OCI-LY1 (cell line): Measurements from ENCODE around the gene MYMX.

Source experiments
- H2AFZ ChIP-seq: fragments of 200-600 bp; sonication (generic), shearing (Covaris generic); 2 replicates; pipeline ENCODE4 v1.6.0; 2014; ENCODE audit warnings: antibody characterized with exemption, mild to moderate bottlenecking, low read length
- H3F3A ChIP-seq: fragments of 200-600 bp; sonication (generic), shearing (Covaris generic); 2 replicates; pipeline ENCODE4 v1.6.0; 2014; ENCODE audit warnings: mild to moderate bottlenecking, antibody characterized with exemption, low read length, moderate library complexity; ENCODE audit not compliant: insufficient read depth
- H3K27ac ChIP-seq: fragments of 200-600 bp; sonication (generic); 2 replicates; pipeline ENCODE4 v1.5.1; 2014; ENCODE audit warnings: low read length, mixed run types, mild to moderate bottlenecking, low read depth; ENCODE audit not compliant: poor library complexity, severe bottlenecking
- H3K27me3 ChIP-seq: fragments of 200-600 bp; sonication (generic); 2 replicates; pipeline ENCODE4 v1.6.0; 2014; ENCODE audit warnings: antibody characterized with exemption, mild to moderate bottlenecking, low read length, moderate library complexity; ENCODE audit not compliant: insufficient read depth
- H3K36me3 ChIP-seq: fragments of 200-600 bp; sonication (generic); 2 replicates; pipeline ENCODE4 v1.6.1; 2014; ENCODE audit warnings: mild to moderate bottlenecking, antibody characterized with exemption, low read length, moderate library complexity, mixed read lengths; ENCODE audit not compliant: insufficient read depth
- H3K4me1 ChIP-seq: fragments of 200-600 bp; sonication (generic); 2 replicates; pipeline ENCODE4 v1.5.1; 2014; ENCODE audit warnings: mild to moderate bottlenecking, low read length, moderate library complexity; ENCODE audit not compliant: insufficient read depth, severe bottlenecking
- H3K4me2 ChIP-seq: fragments of 200-600 bp; sonication (generic), shearing (Covaris generic); 2 replicates; pipeline ENCODE4 v1.6.1; 2014; ENCODE audit warnings: low read length
- H3K4me3 ChIP-seq: fragments of 200-600 bp; sonication (generic); 2 replicates; pipeline ENCODE4 v1.5.1; 2014; ENCODE audit warnings: low read length, low read depth, mild to moderate bottlenecking, mixed read lengths; ENCODE audit not compliant: poor library complexity, severe bottlenecking
- H3K79me2 ChIP-seq: fragments of 200-600 bp; shearing (Covaris generic); 2 replicates; pipeline ENCODE4 v1.6.1; 2016; ENCODE audit warnings: mixed run types, low read length, mixed read lengths; ENCODE audit not compliant: insufficient read depth
- H3K9ac ChIP-seq: fragments of 200-600 bp; sonication (generic), shearing (Covaris generic); 2 replicates; pipeline ENCODE4 v1.6.1; 2014; ENCODE audit warnings: mild to moderate bottlenecking, low read length, mixed read lengths
- H3K9me2 ChIP-seq: fragments of 200-600 bp; sonication (generic), shearing (Covaris generic); 2 replicates; pipeline ENCODE4 v1.6.1; 2014; ENCODE audit warnings: low read depth, mild to moderate bottlenecking, low read length, mixed read lengths
- H3K9me3 ChIP-seq: fragments of 200-600 bp; shearing (Covaris generic); 2 replicates; pipeline ENCODE4 v1.6.1; 2014; ENCODE audit warnings: low read length, mixed read lengths
- H4K20me1 ChIP-seq: fragments of 200-600 bp; sonication (generic), shearing (Covaris generic); 2 replicates; pipeline ENCODE4 v1.6.0; 2016; ENCODE audit warnings: mild to moderate bottlenecking, low read length; ENCODE audit not compliant: insufficient read depth
- EZH2 ChIP-seq: fragments of 200-600 bp; sonication (generic), shearing (Covaris generic); IDR thresholded peaks from 2 replicates; pipeline ENCODE4 v1.8.0; 2017; ENCODE audit warnings: borderline replicate concordance, mixed run types, mild to moderate bottlenecking, antibody characterized with exemption, low read length, moderate library complexity, mixed read lengths
- TF ChIP-seq, protein P1 (sequence below): fragments of 200-600 bp; sonication (generic), shearing (Covaris generic); IDR thresholded peaks from 2 replicates; pipeline ENCODE4 v1.5.1; 2017; ENCODE audit warnings: mild to moderate bottlenecking, antibody characterized with exemption, low read length, moderate library complexity, mixed read lengths

MYMX gene

DNA sequence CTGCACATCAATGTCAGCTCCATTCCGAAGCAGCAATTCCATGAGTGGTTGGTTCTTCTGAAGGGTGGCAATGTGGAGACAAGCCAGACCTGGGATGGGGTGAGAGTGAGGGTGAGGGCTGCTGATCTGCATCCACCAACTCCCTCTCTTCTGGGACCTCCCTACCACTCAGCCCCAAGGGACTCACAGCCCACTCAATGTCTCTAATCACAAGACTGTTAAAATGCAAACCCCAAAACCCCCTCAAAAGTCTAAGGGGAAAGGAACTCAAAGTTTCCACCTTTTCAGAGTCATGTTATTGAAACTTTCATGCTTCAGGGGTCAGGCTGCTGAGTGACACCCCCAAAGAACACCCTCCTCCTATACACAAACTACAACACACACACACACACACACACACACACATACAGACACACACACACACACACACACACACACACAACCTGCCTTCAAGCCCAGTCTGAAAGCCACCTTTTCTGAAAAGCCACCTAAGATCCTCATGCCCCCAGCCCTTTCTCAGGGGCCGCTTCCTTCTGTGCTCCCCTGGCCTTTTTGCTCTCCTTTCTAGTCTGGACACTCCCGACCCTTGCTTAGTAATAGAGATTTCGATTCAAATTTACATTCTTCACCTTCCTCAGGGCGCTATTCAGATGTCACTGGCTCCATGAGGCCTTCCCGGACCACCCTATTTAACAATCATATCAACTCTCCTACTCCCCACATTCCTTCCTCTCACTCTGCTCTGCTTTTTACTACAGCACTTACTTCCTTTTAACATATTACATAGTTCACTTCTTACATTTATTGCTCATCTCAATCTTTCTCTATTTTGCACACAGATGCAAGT lies 43.9 kb downstream of the MYMX start:
- Histone ChIP-seq H3K27me3 (no peaks in the 10 kb centered on the region), H3K9ac (peak overlapping the region; percentile 23; the same call in 1 of the 2 replicates), H2AFZ (no peak overlapping the region), H3K36me3 (peaks cover 28% of the 10 kb centered on the region; the same call in 1 of the 2 replicates), H3K9me3 (no peaks in the 10 kb centered on the region), H3K4me3 (no peak overlapping the region), H3K4me2 (peak overlapping the region; percentile 2; the same call in 1 of the 2 replicates), H3F3A (peaks cover 5% of the 10 kb centered on the region), H3K79me2 (no peaks in the 10 kb centered on the region), H4K20me1 (no peaks in the 10 kb centered on the region), H3K4me1 (peaks cover 76% of the 10 kb centered on the region), H3K27ac (peak overlapping the region; percentile 77), H3K9me2 (no peaks in the 10 kb centered on the region)
- TF ChIP-seq EZH2: no peak
- TF ChIP-seq, protein P1, sequence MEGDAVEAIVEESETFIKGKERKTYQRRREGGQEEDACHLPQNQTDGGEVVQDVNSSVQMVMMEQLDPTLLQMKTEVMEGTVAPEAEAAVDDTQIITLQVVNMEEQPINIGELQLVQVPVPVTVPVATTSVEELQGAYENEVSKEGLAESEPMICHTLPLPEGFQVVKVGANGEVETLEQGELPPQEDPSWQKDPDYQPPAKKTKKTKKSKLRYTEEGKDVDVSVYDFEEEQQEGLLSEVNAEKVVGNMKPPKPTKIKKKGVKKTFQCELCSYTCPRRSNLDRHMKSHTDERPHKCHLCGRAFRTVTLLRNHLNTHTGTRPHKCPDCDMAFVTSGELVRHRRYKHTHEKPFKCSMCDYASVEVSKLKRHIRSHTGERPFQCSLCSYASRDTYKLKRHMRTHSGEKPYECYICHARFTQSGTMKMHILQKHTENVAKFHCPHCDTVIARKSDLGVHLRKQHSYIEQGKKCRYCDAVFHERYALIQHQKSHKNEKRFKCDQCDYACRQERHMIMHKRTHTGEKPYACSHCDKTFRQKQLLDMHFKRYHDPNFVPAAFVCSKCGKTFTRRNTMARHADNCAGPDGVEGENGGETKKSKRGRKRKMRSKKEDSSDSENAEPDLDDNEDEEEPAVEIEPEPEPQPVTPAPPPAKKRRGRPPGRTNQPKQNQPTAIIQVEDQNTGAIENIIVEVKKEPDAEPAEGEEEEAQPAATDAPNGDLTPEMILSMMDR: no peak

GRCh38 chr6:44261581-44261980 lies 44.9 kb downstream of the MYMX start:
- H3K4me3 ChIP-seq: no peak overlapping the region
- no peaks in the 10 kb centered on the region for H3K79me2 ChIP-seq
- H2AFZ ChIP-seq: no peak overlapping the region
- H3K27ac ChIP-seq: peak overlapping the region; percentile 80
- H3K9ac ChIP-seq: peak overlapping the region; percentile 89; the same call in 1 of the 2 replicates
- peaks cover 70% of the 10 kb centered on the region for H3K4me1 ChIP-seq
- H3K9me2 ChIP-seq: no peaks in the 10 kb centered on the region
- peak overlapping the region; percentile 91; the same call in 1 of the 2 replicates for H3K4me2 ChIP-seq
- H3K36me3 ChIP-seq: peaks cover 28% of the 10 kb centered on the region; the same call in 1 of the 2 replicates
- H3K27me3 ChIP-seq: no peaks in the 10 kb centered on the region
- no peaks in the 10 kb centered on the region for H4K20me1 ChIP-seq
- no peaks in the 10 kb centered on the region for H3K9me3 ChIP-seq
- no peak for TF ChIP-seq EZH2
- TF ChIP-seq, protein P1: no peak
- H3F3A ChIP-seq: no peaks in the 10 kb centered on the region; the same call in 1 of the 2 replicates

DNA sequence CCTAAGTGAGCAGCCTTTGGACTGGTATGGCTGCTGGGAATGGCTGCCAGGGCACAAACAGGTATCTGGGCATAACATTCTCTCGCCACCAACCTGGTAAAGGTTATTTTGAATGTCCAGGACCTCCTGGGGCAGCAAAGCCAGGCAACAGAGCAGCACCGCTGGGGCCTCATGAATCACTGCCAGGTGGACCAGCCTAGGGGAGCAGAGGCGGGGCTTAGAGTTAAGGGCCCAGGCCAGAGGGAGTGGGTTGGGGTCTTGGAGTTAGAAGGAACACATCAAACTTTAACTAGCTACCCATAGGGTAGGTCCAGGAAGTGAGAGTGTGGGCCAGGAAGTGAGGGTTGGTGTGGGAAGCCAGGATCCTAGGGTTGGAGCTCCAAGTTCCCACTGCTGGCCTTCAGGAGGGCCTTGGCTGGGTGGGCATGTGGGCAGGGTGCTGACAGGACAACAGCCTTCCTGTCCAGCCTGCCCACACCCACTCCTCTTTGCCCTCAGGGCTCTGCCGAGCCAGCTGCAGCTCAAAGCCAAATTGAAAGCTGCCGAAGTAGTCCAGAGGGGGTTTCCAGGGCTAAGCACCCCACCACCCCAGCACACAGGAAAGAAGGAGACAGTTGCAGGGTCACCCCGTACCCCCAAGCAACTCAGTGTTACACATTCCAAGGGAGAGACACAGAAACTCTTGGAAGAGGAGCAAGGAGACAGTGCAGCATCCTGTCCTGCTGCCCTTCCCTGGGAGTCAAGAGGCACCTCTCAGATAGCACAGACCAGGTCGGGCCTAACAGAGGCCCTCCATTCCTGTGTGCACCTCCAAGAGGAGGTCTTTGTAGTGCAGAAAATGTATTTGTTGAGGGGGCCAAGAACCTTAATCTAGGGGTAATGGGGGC lies 46.0 kb downstream of the MYMX start:
- Histone ChIP-seq H3K9ac (peak overlapping the region; percentile 89), H3K27ac (peak overlapping the region; percentile 80), H3K27me3 (no peaks in the 10 kb centered on the region), H3K4me2 (peak overlapping the region; percentile 91), H3K4me1 (peaks cover 65% of the 10 kb centered on the region), H2AFZ (no peak overlapping the region), H3K4me3 (peak overlapping the region; percentile 76), H3K79me2 (no peaks in the 10 kb centered on the region), H3K9me2 (no peaks in the 10 kb centered on the region), H3K36me3 (peaks cover 28% of the 10 kb centered on the region; the same call in 1 of the 2 replicates), H3F3A (no peaks in the 10 kb centered on the region), H4K20me1 (no peaks in the 10 kb centered on the region), H3K9me3 (no peaks in the 10 kb centered on the region)
- TF ChIP-seq, protein P1: no peak
- TF ChIP-seq EZH2: no peak
